SK-N-SH (cell line): ENCODE results near the gene TMEM238L.

Source experiments
- EZH2phosphoT487 ChIP-seq: fragments of 200-600 bp; sonication (generic); IDR thresholded peaks from 2 replicates; pipeline ENCODE4 v1.6.1; 2017; ENCODE audit warnings: low read depth, mixed run types, mild to moderate bottlenecking, antibody characterized with exemption, moderate library complexity, borderline replicate concordance
- MAX ChIP-seq: IDR thresholded peaks from 2 replicates; pipeline ENCODE4 v1.4.0; 2012; ENCODE audit warnings: low read depth
- NFIC ChIP-seq: IDR thresholded peaks from 2 replicates; pipeline ENCODE4 v1.4.0; 2012; ENCODE audit warnings: borderline replicate concordance
- NRF1 ChIP-seq: IDR thresholded peaks from 2 replicates; pipeline ENCODE4 v1.6.1; 2012; ENCODE audit warnings: low read depth, mild to moderate bottlenecking, low read length
- POLR2AphosphoS5 ChIP-seq: IDR thresholded peaks from 2 replicates; pipeline ENCODE4 v1.6.1; 2012; ENCODE audit warnings: low read depth, low read length
- REST ChIP-seq: IDR thresholded peaks from 2 replicates; pipeline ENCODE4 v1.6.1; 2012; ENCODE audit warnings: mild to moderate bottlenecking, low read depth, low read length, moderate library complexity
- RFX5 ChIP-seq: IDR thresholded peaks from 2 replicates; pipeline ENCODE4 v1.6.1; 2012; ENCODE audit warnings: mild to moderate bottlenecking, improper control_type of control experiment, low read length
- SIN3A ChIP-seq: IDR thresholded peaks from 2 replicates; pipeline ENCODE4 v1.6.1; 2012; ENCODE audit warnings: low read depth, mild to moderate bottlenecking, low read length, moderate library complexity, borderline replicate concordance
- SMC3 ChIP-seq: IDR thresholded peaks from 2 replicates; pipeline ENCODE4 v1.6.1; 2012; ENCODE audit warnings: low read depth, low read length, improper control_type of control experiment
- TAF1 ChIP-seq: IDR thresholded peaks from 2 replicates; pipeline ENCODE4 v1.6.1; 2012; ENCODE audit warnings: low read depth, mild to moderate bottlenecking, low read length, moderate library complexity, borderline replicate concordance
- TEAD4 ChIP-seq: IDR thresholded peaks from 2 replicates; pipeline ENCODE4 v1.4.0; 2012; ENCODE audit warnings: mild to moderate bottlenecking, borderline replicate concordance; ENCODE audit not compliant: insufficient read depth
- TF ChIP-seq, protein P1 (sequence below): fragments of 200-600 bp; sonication (generic); IDR thresholded peaks from 2 replicates; pipeline ENCODE4 v1.6.1; 2017; ENCODE audit warnings: antibody characterized with exemption, mild to moderate bottlenecking, moderate library complexity
- TF ChIP-seq, protein P2 (sequence below): fragments of 150-350 bp; IDR thresholded peaks from 2 replicates; pipeline ENCODE4 v1.6.1; 2017; ENCODE audit warnings: antibody characterized with exemption, low read length, low read depth, borderline replicate concordance
- TF ChIP-seq, protein P3 (sequence below): IDR thresholded peaks from 2 replicates; pipeline ENCODE4; 2012

DNA sequence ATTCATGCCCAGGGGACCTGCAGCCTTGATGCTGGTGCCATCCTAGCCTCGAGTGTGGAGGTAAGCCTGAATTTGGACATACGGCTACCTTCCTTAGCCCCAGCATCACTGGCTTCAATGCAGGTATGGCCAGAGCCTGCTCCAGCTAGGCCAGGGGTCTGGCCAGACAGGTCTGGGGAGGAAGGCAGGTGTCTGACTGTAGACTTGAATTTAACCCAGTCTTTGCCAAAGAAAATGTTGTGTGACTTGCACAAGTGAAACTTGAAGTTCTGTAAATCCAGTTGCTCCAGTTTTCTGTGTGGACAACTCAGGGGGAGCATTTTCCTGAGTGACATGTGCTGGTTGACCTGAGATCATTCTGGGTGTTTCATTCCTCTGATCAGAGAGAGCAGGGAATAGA, 32.8 kb downstream of the TMEM238L start:
- TF ChIP-seq, protein P1, sequence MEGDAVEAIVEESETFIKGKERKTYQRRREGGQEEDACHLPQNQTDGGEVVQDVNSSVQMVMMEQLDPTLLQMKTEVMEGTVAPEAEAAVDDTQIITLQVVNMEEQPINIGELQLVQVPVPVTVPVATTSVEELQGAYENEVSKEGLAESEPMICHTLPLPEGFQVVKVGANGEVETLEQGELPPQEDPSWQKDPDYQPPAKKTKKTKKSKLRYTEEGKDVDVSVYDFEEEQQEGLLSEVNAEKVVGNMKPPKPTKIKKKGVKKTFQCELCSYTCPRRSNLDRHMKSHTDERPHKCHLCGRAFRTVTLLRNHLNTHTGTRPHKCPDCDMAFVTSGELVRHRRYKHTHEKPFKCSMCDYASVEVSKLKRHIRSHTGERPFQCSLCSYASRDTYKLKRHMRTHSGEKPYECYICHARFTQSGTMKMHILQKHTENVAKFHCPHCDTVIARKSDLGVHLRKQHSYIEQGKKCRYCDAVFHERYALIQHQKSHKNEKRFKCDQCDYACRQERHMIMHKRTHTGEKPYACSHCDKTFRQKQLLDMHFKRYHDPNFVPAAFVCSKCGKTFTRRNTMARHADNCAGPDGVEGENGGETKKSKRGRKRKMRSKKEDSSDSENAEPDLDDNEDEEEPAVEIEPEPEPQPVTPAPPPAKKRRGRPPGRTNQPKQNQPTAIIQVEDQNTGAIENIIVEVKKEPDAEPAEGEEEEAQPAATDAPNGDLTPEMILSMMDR = no peak
- no peak for TF ChIP-seq TAF1
- no peak for TF ChIP-seq TEAD4
- TF ChIP-seq, protein P2, sequence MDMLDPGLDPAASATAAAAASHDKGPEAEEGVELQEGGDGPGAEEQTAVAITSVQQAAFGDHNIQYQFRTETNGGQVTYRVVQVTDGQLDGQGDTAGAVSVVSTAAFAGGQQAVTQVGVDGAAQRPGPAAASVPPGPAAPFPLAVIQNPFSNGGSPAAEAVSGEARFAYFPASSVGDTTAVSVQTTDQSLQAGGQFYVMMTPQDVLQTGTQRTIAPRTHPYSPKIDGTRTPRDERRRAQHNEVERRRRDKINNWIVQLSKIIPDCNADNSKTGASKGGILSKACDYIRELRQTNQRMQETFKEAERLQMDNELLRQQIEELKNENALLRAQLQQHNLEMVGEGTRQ = no peak
- no peak for TF ChIP-seq EZH2phosphoT487
- TF ChIP-seq NFIC = no peak
- no peak for TF ChIP-seq MAX
- no peak for TF ChIP-seq RFX5
- TF ChIP-seq NRF1 = no peak
- no peak for TF ChIP-seq SMC3
- no peak for TF ChIP-seq REST
- no peak for TF ChIP-seq POLR2AphosphoS5
- TF ChIP-seq, protein P3, sequence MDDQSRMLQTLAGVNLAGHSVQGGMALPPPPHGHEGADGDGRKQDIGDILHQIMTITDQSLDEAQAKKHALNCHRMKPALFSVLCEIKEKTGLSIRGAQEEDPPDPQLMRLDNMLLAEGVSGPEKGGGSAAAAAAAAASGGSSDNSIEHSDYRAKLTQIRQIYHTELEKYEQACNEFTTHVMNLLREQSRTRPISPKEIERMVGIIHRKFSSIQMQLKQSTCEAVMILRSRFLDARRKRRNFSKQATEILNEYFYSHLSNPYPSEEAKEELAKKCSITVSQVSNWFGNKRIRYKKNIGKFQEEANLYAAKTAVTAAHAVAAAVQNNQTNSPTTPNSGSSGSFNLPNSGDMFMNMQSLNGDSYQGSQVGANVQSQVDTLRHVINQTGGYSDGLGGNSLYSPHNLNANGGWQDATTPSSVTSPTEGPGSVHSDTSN = no peak
- TF ChIP-seq SIN3A = no peak
